Measurements from ENCODE around the gene DECR2.
"Not testable (repeated sequence)": the region's sequence is repeated elsewhere in the genome, so short reads cannot be mapped to it uniquely, and the experiment has no call there.

Gene DECR2

GRCh38 chr16:405548-406506 lies 4.1 kb downstream of the DECR2 start:
- no peak for TF ChIP-seq CTCF (IDR thresholded peaks at IDR 0.05; ENCODE audit: borderline replicate concordance, control extremely low read depth, extremely low read depth, insufficient read depth, missing control alignments)
- in situ Hi-C loops (cut with MboI; ENCODE audit: low sequenced_read_pairs, unreplicated experiment): no loop called here
- DNase-seq (ENCODE audit: low spot score): no peak

- no peak for TF ChIP-seq CTCF (IDR thresholded peaks at IDR 0.05; ENCODE audit: borderline replicate concordance, control extremely low read depth, extremely low read depth, insufficient read depth, missing control alignments)
- in situ Hi-C loops (cut with MboI; ENCODE audit: low sequenced_read_pairs, unreplicated experiment): no loop called here
- no peak for DNase-seq (ENCODE audit: low spot score)
Observed at GRCh38 chr16:407253-407652, 5.6 kb downstream of the DECR2 start.

DNA sequence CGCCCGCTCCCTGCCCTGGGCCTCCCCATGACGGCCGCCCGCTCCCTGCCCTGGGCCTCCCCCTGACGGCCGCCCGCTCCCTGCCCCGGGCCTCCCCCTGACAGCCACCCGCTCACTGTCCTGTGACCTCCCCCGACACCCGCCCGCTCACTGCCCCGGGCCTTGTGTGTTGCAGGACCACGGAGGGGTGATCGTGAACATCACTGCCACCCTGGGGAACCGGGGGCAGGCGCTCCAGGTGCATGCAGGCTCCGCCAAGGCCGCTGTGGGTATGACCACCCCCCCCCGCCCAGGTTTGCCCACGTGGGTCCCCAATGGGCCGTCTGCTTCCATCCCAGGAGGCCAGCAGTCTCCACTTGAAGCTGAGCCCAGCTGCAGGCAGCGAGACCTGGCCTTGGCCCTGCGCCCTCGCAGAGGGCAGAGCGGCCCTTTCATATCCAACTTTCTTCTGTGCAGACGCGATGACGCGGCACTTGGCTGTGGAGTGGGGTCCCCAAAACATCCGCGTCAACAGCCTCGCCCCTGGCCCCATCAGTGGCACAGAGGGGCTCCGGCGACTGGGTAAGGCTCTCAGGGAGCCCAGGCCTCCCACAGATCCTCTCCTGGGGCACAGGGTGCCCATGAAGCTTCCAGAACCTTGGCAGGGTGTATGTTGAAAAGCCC lies 9.0 kb downstream of the DECR2 start:
- no peak for TF ChIP-seq CTCF (IDR thresholded peaks at IDR 0.05; ENCODE audit: borderline replicate concordance, control extremely low read depth, extremely low read depth, insufficient read depth, missing control alignments)
- no peak for DNase-seq (ENCODE audit: low spot score)
- in situ Hi-C loops (cut with MboI; ENCODE audit: low sequenced_read_pairs, unreplicated experiment): no loop called here

DNA sequence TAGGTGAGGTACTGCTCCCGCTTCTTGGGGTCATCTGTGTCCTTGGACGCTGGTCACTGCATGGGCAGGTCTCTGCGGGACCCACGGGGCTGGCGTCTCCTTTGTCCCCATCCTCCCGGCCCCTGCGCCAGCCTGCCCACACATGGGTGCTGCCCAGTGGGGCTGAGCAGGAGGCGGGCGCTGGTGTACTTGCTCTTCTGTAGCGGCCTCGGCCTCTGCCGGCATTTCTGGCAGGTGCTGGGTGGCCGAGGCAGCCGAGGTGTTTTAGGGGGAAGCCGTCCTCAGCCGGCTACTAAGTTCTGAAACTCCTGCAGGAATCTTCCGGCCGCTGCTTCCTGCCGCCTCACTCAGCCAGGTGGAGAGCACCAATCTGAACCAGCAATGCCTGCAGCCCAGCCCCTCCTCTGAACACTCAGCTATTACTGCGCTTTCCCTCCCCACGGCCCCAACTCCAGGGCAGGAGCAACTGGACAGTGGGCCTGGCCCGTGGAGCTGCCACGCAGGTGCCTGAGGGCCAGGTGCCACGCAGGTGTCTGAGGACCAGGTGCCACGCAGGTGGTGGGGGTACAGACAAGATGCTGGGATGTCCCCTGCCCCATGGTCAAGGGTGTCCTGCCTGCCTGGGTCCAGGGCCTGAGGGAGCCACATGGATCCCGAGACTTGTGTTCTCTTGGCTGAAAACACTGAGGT lies 10.0 kb downstream of the DECR2 start:
- no peak for TF ChIP-seq CTCF (IDR thresholded peaks at IDR 0.05; ENCODE audit: borderline replicate concordance, control extremely low read depth, extremely low read depth, insufficient read depth, missing control alignments)
- in situ Hi-C loops (cut with MboI; ENCODE audit: low sequenced_read_pairs, unreplicated experiment): no loop called here
- no peak for DNase-seq (ENCODE audit: low spot score)

DNA sequence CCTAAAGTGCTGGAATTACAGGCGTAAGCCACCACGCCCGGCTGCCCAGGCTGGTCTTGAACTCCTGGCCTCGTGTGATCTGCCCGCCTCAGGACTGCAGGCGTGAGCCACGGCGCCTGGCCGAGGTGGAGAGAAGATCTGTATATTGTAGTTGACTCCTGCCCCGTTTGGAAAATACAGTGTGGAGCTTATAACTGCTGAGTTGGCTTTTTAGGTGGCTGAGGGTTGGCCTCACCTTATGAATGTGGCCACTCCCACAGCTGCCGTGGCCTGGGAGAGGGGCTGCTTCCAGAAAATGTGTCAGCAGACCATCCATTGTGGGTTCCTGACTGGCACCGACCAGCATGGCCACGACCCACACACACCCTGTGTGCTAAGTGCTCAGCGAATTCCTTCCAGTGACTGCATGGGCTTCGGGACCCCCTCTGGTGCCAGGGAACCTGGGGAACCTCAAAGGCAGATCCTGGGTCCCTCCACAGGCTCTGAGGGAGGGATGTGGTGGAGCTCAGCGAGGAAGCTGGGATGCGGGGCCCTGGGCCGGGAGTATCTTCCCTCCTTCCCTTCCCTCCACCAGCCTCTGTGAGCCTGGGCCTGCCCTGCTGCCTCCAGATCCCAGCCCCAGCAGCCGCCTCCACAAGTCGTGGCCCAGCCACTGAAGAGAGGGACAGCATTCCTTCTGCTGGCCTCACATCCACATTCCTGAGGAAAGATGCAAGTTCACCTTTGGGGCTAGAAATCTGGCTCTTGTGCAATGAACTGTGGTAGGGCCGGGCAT lies 12.9 kb downstream of the DECR2 start:
- in situ Hi-C loops (cut with MboI; ENCODE audit: low sequenced_read_pairs, unreplicated experiment): no loop called here
- DNase-seq (ENCODE audit: low spot score): peak; percentile 18
- TF ChIP-seq CTCF (IDR thresholded peaks at IDR 0.05; ENCODE audit: borderline replicate concordance, control extremely low read depth, extremely low read depth, insufficient read depth, missing control alignments): no peak

GRCh38 chr16:415170-415498 lies 13.4 kb downstream of the DECR2 start:
- DNase-seq (ENCODE audit: low spot score); in situ Hi-C loops (cut with MboI; ENCODE audit: low sequenced_read_pairs, unreplicated experiment): not testable (repeated sequence)

DNA sequence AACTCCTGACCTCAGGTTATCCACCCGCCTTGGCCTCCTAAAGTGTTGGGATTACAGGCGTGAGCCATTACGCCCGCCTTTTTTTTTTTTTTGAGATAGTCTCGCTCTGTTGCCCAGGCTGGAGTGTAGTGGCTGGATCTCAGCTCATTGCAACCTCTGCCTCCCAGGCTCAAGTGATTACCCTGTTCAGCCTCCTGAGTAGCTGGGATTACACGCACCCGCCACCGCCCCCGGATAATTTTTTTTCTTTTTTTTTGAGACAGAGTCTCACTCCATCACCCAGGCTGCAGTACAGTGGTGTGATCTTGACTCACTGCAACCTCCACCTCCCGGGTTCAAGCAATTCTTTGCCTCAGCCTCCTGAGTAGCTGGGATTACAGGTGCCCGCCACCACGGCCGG lies 20.5 kb downstream of the DECR2 start:
- in situ Hi-C loops (cut with MboI; ENCODE audit: low sequenced_read_pairs, unreplicated experiment); DNase-seq (ENCODE audit: low spot score): not testable (repeated sequence)
